T-helper 1 cell treated with Interleukin-12 subunit alpha and Interleukin-12 subunit beta and Interleukin-4 antibody, amounts not matched to agents 30 μg/mL and 1 μg/mL, for 36 hours (primary cell): ENCODE measurements around the gene BICD2.

Experiments
- H3K27ac Mint-ChIP-seq: one replicate; pipeline ENCODE4 v1.8.0; 2021; ENCODE audit warnings: mild to moderate bottlenecking, mixed read lengths
- H3K27me3 Mint-ChIP-seq: one replicate; pipeline ENCODE4 v1.8.0; 2021; ENCODE audit warnings: low read depth, mixed read lengths
- H3K36me3 Mint-ChIP-seq: one replicate; pipeline ENCODE4 v1.8.0; 2021; ENCODE audit warnings: low read depth, mixed read lengths
- H3K4me1 Mint-ChIP-seq: one replicate; pipeline ENCODE4 v1.8.0; 2021; ENCODE audit warnings: low read depth, mixed read lengths
- H3K4me3 Mint-ChIP-seq: one replicate; pipeline ENCODE4 v1.8.0; 2021; ENCODE audit warnings: mild to moderate bottlenecking, moderate library complexity, mixed read lengths
- H3K9me3 Mint-ChIP-seq: one replicate; pipeline ENCODE4 v1.8.0; 2021; ENCODE audit warnings: mixed read lengths

The BICD2 gene

DNA sequence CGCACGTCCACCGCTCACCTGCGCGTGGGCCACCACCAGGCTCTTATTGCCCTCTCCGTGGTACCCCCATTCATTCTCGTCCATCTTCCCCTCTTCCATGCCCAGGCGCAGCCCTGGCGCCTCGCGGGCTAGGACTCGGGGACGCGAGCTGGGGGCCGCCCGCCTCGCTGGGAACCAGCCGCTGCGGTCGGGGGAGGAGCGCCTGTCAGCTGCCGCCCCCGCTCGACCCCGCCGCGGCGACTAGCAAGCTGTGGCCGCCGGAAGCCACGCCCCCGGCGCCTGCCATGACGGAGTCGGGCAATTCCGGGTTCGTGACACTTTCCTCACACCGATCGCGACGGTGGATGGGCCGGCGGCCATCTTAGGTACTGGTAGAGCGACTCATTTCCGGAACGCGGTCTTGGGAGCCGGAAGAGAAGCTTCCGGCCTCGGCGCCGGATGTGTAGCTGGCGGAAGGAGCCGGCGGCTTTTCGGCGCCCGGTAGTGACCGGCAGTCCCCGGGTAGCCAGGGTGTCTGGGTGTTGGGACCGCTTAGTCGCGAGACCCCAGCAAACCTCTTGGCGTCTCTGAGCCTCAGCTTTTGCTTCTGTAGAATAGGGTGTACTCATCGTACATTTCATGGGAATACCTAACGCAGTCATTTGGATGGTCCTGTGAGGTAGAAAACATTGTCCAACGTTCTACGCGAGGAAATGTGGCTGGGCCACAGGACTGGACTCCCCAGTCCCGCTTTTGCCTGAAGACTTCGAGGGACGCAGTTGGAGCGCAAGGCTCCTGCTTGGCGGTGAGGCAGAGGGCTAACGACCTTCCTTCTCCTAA is 94.5 kb downstream of the BICD2 start, which contains the start of gene IPPK:
Gene IPPK, minus strand, starts transcription at position 242 of the 819 bp plus-strand sequence. Its CDS starts 143 bp downstream, at position 99.
- peak within 1 kb of the TSS; percentile 88 for H3K27ac Mint-ChIP-seq

GRCh38 chr9:92669527-92669889 is 95.1 kb downstream of the BICD2 start:
- Mint-ChIP-seq H3K9me3 (no peaks in the 10 kb centered on the region), H3K4me3 (peak overlapping the region; percentile 85), H3K36me3 (peaks cover 18% of the 10 kb centered on the region), H3K27ac (peak overlapping the region; percentile 86), H3K27me3 (no peaks in the 10 kb centered on the region), H3K4me1 (peaks cover 33% of the 10 kb centered on the region)

More for the DNA sequence above, 94.5 kb downstream of the BICD2 start, which contains the start of gene IPPK:
- H3K27me3 Mint-ChIP-seq = no peaks in the 10 kb centered on the region
- H3K36me3 Mint-ChIP-seq = peaks cover 16% of the 10 kb centered on the region
- peaks cover 28% of the 10 kb centered on the region for H3K4me1 Mint-ChIP-seq
- peak within 1 kb of the TSS; percentile 85 for H3K4me3 Mint-ChIP-seq
- H3K9me3 Mint-ChIP-seq = no peaks in the 10 kb centered on the region

GRCh38 chr9:92668746-92669526 is 95.7 kb downstream of the BICD2 start:
- no peaks in the 10 kb centered on the region for H3K27me3 Mint-ChIP-seq
- H3K9me3 Mint-ChIP-seq = no peaks in the 10 kb centered on the region
- H3K4me3 Mint-ChIP-seq = peak overlapping the region; percentile 85
- peaks cover 33% of the 10 kb centered on the region for H3K4me1 Mint-ChIP-seq
- H3K36me3 Mint-ChIP-seq = peaks cover 18% of the 10 kb centered on the region
- H3K27ac Mint-ChIP-seq = peak overlapping the region; percentile 86

- Mint-ChIP-seq H3K9me3 (no peaks in the 10 kb centered on the region), H3K27me3 (no peaks in the 10 kb centered on the region), H3K4me3 (no peak overlapping the region), H3K27ac (no peak overlapping the region), H3K36me3 (peaks cover 19% of the 10 kb centered on the region), H3K4me1 (peaks cover 36% of the 10 kb centered on the region)
Observed at GRCh38 chr9:92666912-92667532, 97.6 kb downstream of the BICD2 start.

DNA sequence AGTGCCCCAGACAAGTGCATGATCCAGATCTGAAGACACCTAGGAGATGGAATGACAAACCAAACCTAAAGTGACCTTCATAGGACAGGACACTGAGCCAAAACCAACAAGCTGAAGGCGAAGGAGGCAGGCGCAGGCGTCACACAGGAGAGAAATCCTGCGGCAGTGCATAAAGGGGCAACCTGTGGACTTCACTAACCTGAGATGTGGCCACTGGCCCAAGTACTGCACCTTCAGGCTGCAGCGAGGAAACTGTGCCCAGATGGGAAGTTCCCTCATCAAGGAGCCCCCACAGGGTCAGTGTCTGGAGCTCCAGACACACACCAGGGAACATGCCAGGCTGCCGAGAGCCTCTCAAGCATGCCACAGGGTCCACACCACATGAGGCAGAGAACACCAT is 98.4 kb downstream of the BICD2 start:
- no peaks in the 10 kb centered on the region for H3K9me3 Mint-ChIP-seq
- no peak overlapping the region for H3K4me3 Mint-ChIP-seq
- peaks cover 19% of the 10 kb centered on the region for H3K36me3 Mint-ChIP-seq
- peaks cover 42% of the 10 kb centered on the region for H3K4me1 Mint-ChIP-seq
- H3K27ac Mint-ChIP-seq = peak overlapping the region; percentile 35
- H3K27me3 Mint-ChIP-seq = no peaks in the 10 kb centered on the region

DNA sequence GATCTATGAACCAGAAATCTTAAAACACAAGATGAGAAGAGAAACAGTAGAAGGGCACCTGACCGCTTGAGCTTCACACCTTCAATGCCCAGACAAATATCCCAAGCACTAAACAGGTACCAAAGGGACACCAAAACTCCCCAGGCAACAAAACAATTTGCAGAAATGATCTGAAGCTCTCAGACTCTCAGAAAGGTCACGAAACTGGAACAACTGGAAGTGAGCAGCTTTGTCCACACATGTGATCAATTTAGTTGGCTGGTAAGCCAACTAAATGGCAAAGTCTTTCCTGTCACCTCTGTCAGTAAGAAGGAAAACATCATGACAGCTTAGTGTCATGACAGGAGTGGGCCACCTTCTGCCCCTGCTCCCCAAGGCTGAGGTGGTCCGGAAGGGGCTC is 98.8 kb downstream of the BICD2 start:
- Mint-ChIP-seq H3K36me3 (peaks cover 19% of the 10 kb centered on the region), H3K27me3 (no peaks in the 10 kb centered on the region), H3K4me1 (peaks cover 42% of the 10 kb centered on the region), H3K27ac (peak overlapping the region; percentile 35), H3K4me3 (no peak overlapping the region), H3K9me3 (no peaks in the 10 kb centered on the region)

GRCh38 chr9:92664394-92665152 is 100.1 kb downstream of the BICD2 start:
- H3K27ac Mint-ChIP-seq = peak overlapping the region; percentile 74
- H3K9me3 Mint-ChIP-seq = no peaks in the 10 kb centered on the region
- H3K4me1 Mint-ChIP-seq = peaks cover 42% of the 10 kb centered on the region
- H3K27me3 Mint-ChIP-seq = no peaks in the 10 kb centered on the region
- H3K4me3 Mint-ChIP-seq = peak overlapping the region; percentile 15
- H3K36me3 Mint-ChIP-seq = peaks cover 19% of the 10 kb centered on the region

- Mint-ChIP-seq H3K27ac (no peak overlapping the region), H3K4me3 (no peak overlapping the region), H3K4me1 (peaks cover 37% of the 10 kb centered on the region), H3K36me3 (peaks cover 19% of the 10 kb centered on the region), H3K27me3 (no peaks in the 10 kb centered on the region), H3K9me3 (no peaks in the 10 kb centered on the region)
Observed at GRCh38 chr9:92663951-92664350, 100.7 kb downstream of the BICD2 start.

DNA sequence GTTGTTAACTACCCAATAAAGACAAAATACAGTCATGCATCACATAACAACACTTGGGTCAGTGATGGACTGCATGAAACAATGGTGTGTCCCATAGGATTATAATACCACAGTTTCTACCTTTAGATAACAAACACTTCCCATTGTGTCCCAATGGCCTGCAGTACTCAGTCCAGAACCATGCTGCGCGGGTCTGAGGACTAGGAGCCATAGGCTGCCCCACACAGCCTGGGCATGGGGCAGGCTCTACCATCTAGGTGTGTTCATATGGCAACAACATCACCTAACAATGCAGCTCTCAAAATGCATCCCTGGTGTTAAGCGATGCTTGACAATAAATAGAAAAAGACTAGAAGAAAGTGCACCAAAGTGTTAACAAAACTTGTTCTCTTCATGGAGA is 101.5 kb downstream of the BICD2 start:
- peaks cover 18% of the 10 kb centered on the region for H3K36me3 Mint-ChIP-seq
- H3K4me1 Mint-ChIP-seq = peaks cover 30% of the 10 kb centered on the region
- H3K27ac Mint-ChIP-seq = no peak overlapping the region
- no peaks in the 10 kb centered on the region for H3K9me3 Mint-ChIP-seq
- no peaks in the 10 kb centered on the region for H3K27me3 Mint-ChIP-seq
- H3K4me3 Mint-ChIP-seq = no peak overlapping the region

DNA sequence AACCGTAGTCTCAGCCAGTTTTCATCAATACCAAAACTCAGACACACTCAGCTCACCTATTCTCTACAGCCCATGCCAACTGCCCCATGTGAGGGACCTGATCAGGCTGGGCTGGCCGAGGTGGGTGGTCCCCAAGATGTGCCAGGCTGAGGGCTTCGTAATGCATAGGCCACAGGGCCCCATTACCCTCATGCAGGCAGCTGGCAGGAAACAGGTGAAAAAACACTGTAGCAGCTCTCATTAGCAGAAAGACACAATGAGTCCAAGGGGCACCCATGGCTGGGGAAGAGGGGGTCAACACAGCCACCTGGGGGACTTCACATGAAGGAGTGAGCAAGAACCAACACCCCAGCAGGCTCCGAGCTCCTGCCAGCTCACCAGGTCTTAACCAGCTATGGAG is 102.9 kb downstream of the BICD2 start:
- Mint-ChIP-seq H3K9me3 (no peaks in the 10 kb centered on the region), H3K4me1 (peaks cover 23% of the 10 kb centered on the region), H3K4me3 (no peak overlapping the region), H3K36me3 (peaks cover 11% of the 10 kb centered on the region), H3K27ac (peak overlapping the region; percentile 50), H3K27me3 (no peaks in the 10 kb centered on the region)
